NCI-H2227 treated with DMSO at 0.1 percent for 48 hours (cell line): ENCODE data around the gene USP28.

Experiments used
- DNase-seq: peaks from one replicate; lab custom pipeline; 2025; lab: John Stamatoyannopoulos, UW

The USP28 gene

GRCh38 chr11:113876798-113877669, 1.7 kb upstream of the USP28 start:
- DNase-seq: no peak

GRCh38 chr11:113876074-113876797, 864 bp upstream of the USP28 start:
- DNase-seq: no peak

GRCh38 chr11:113874581-113875233, 665 bp downstream of the USP28 start:
- DNase-seq: peak; percentile 8

- DNase-seq: no peak
Measured at GRCh38 chr11:113874096-113874495, 1.3 kb downstream of the USP28 start.

- no peak for DNase-seq
Measured at GRCh38 chr11:113873236-113873626, 2.1 kb downstream of the USP28 start.

GRCh38 chr11:113871336-113871735, 4.0 kb downstream of the USP28 start:
- no peak for DNase-seq

- no peak for DNase-seq
Measured at GRCh38 chr11:113867843-113868503, 7.4 kb downstream of the USP28 start.

- no peak for DNase-seq
Measured at GRCh38 chr11:113865873-113866272, 9.5 kb downstream of the USP28 start.

- DNase-seq: no peak
Measured at GRCh38 chr11:113864410-113864809, 11.0 kb downstream of the USP28 start.

- DNase-seq: no peak
Measured at GRCh38 chr11:113862435-113862834, 12.9 kb downstream of the USP28 start.

- DNase-seq: no peak
Measured at GRCh38 chr11:113859665-113860064, 15.7 kb downstream of the USP28 start.

GRCh38 chr11:113856966-113857759, 18.2 kb downstream of the USP28 start:
- no peak for DNase-seq

GRCh38 chr11:113855803-113856202, 19.6 kb downstream of the USP28 start:
- no peak for DNase-seq

- no peak for DNase-seq
Measured at GRCh38 chr11:113850188-113850587, 25.2 kb downstream of the USP28 start.

GRCh38 chr11:113849713-113850112, 25.7 kb downstream of the USP28 start:
- no peak for DNase-seq

- no peak for DNase-seq
Measured at GRCh38 chr11:113847580-113847979, 27.8 kb downstream of the USP28 start.

- no peak for DNase-seq
Measured at GRCh38 chr11:113847111-113847510, 28.3 kb downstream of the USP28 start.

- no peak for DNase-seq
Measured at GRCh38 chr11:113841691-113842090, 33.7 kb downstream of the USP28 start.

GRCh38 chr11:113840932-113841664, 34.3 kb downstream of the USP28 start:
- DNase-seq: no peak

GRCh38 chr11:113839842-113840241, 35.5 kb downstream of the USP28 start:
- DNase-seq: no peak

- no peak for DNase-seq
Measured at GRCh38 chr11:113838005-113838404, 37.4 kb downstream of the USP28 start.
